ENCODE data around the gene SIRT3. TPM values are rescaled to one million over a fixed set of nuclear protein-coding genes. Genes with fewer than 3 reads are reported as not detected.

The SIRT3 gene
- total and polyA plus RNA-seq, 11 donors, result 21.2 to 46.5 (median 27.3) TPM

DNA sequence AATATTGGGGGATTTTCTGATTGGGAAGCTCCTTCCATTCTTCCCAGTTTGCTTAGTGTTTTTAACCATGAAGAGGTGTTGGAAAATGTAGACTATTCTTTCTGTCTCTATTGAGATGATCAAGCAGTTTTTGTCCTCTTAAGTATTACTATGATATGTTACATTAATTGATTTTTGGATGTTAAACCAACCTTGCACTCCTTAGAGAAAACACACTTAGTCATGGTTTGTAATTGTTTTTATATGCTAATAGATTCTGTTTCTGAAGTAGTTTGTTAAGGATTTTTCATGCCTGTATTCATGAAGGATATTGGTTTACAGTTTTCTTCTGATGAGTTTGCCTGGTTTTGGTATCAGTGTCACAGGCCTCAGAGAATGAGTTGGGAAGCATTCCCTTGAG lies 40.1 kb upstream of the SIRT3 start:
- Histone ChIP-seq H3K27me3 (peaks cover 23 to 56% (median 35%) of the 10 kb centered on the region in 9 donors), H3K4me1 (peaks cover 0 to 25% (median 15%) of the 10 kb centered on the region in 12 donors), H3K27ac (no peak overlapping the region), H3K9me3 (peaks cover 0 to 3% (median 0%) of the 10 kb centered on the region in 12 donors), H3K4me3 (no peak overlapping the region), H3K36me3 (no peaks in the 10 kb centered on the region)
- ATAC-seq (no peak), DNase-seq (no peak)
- intact Hi-C loops (cut with DNase I), result loop anchor here in 1 of 10 donors (10.0 kb wide), 1 partner anchor 99 kb away; no protein-coding TSS in a partner anchor
- TF ChIP-seq POLR2A (IDR thresholded peaks at IDR 0.05), result no peak
- TF ChIP-seq, protein P1, sequence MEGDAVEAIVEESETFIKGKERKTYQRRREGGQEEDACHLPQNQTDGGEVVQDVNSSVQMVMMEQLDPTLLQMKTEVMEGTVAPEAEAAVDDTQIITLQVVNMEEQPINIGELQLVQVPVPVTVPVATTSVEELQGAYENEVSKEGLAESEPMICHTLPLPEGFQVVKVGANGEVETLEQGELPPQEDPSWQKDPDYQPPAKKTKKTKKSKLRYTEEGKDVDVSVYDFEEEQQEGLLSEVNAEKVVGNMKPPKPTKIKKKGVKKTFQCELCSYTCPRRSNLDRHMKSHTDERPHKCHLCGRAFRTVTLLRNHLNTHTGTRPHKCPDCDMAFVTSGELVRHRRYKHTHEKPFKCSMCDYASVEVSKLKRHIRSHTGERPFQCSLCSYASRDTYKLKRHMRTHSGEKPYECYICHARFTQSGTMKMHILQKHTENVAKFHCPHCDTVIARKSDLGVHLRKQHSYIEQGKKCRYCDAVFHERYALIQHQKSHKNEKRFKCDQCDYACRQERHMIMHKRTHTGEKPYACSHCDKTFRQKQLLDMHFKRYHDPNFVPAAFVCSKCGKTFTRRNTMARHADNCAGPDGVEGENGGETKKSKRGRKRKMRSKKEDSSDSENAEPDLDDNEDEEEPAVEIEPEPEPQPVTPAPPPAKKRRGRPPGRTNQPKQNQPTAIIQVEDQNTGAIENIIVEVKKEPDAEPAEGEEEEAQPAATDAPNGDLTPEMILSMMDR (IDR thresholded peaks at IDR 0.05), result no peak

DNA sequence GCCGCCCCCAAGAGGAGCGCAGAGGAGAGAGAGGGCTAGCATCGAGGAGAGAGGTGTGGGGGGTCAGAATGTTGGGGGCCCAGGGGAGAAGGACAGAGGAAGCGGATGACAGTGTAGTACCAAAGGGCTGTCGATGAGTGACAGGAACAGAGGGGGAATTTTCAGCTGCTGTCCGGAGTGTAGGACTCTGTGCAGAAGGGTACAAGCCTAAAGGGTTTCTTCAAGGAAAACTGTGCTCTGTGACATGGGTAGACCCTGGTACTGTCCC lies 36.7 kb upstream of the SIRT3 start:
- H3K4me1 ChIP-seq, result peaks cover 0 to 28% (median 0%) of the 10 kb centered on the region in 12 donors
- intact Hi-C loops (cut with DNase I), result loop anchor here in 1 of 10 donors (10.0 kb wide), 1 partner anchor 102 kb away; no protein-coding TSS in a partner anchor
- ATAC-seq (no peak), DNase-seq (no peak)
- H3K4me3 ChIP-seq, result no peak overlapping the region
- H3K27ac ChIP-seq, result no peak overlapping the region
- peaks cover 0 to 3% (median 0%) of the 10 kb centered on the region in 12 donors for H3K9me3 ChIP-seq
- 78 to 88% (median 83%) methylated on average over 6 of the region's 6 CpGs for WGBS, 4 donors
- H3K27me3 ChIP-seq, result peaks cover 0 to 35% (median 2%) of the 10 kb centered on the region in 9 donors
- no peaks in the 10 kb centered on the region for H3K36me3 ChIP-seq
- TF ChIP-seq, protein P1 (IDR thresholded peaks at IDR 0.05), result no peak
- TF ChIP-seq POLR2A (IDR thresholded peaks at IDR 0.05), result no peak

GRCh38 chr11:272195-272930 lies 36.2 kb upstream of the SIRT3 start:
- WGBS, 4 donors, result 81 to 88% (median 85%) methylated on average over 22 of the region's 22 CpGs
- peaks cover 0 to 30% (median 0%) of the 10 kb centered on the region in 12 donors for H3K4me1 ChIP-seq
- DNase-seq (no peak), ATAC-seq (no peak)
- intact Hi-C loops (cut with DNase I), result loop anchor here in 1 of 10 donors (10.0 kb wide), 1 partner anchor 102 kb away; no protein-coding TSS in a partner anchor
- no peak overlapping the region for H3K4me3 ChIP-seq
- peaks cover 0 to 30% (median 0%) of the 10 kb centered on the region in 9 donors for H3K27me3 ChIP-seq
- TF ChIP-seq POLR2A (IDR thresholded peaks at IDR 0.05), result no peak
- TF ChIP-seq, protein P1 (IDR thresholded peaks at IDR 0.05), result no peak
- peaks cover 0 to 3% (median 0%) of the 10 kb centered on the region in 12 donors for H3K9me3 ChIP-seq
- no peak overlapping the region for H3K27ac ChIP-seq
- no peaks in the 10 kb centered on the region for H3K36me3 ChIP-seq

DNA sequence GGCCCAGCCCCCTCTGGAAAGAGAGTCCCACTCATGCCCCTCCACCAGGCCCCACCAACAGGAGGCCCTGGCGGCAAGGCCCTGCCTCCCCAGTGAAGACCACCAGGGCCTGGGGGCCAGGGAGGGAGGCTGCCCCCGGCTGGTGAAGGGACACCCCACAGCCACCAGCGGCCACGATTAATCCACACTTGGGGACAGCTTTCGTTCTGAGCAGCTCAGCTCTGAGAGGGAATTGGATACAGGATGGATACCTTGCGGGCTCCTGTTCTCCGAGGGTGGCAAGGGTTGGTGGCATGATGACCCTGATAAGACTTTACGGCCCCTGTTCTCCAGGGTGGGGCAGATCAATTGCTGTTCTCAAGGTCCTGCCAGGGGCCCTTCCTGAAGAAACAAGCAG lies 35.2 kb upstream of the SIRT3 start:
- intact Hi-C loops (cut with DNase I), result loop anchor here in 1 of 10 donors (10.0 kb wide), 1 partner anchor 103 kb away; no protein-coding TSS in a partner anchor
- Histone ChIP-seq H3K27ac (no peak overlapping the region), H3K4me1 (peaks cover 0 to 30% (median 0%) of the 10 kb centered on the region in 12 donors), H3K9me3 (peaks cover 0 to 3% (median 0%) of the 10 kb centered on the region in 12 donors), H3K36me3 (no peaks in the 10 kb centered on the region), H3K27me3 (peaks cover 0 to 21% (median 0%) of the 10 kb centered on the region in 9 donors), H3K4me3 (no peak overlapping the region)
- TF ChIP-seq, protein P1 (IDR thresholded peaks at IDR 0.05), result no peak
- TF ChIP-seq POLR2A (IDR thresholded peaks at IDR 0.05), result no peak
- ATAC-seq, result no peak
- 71 to 86% (median 84%) methylated on average over 7 to 8 of the region's 8 CpGs for WGBS, 4 donors
- DNase-seq, result peak in 1 of 5 donors; percentile 38

Measured in heart left ventricle (tissue), 16 donors.